GM23338 (cell line): ENCODE results near the gene CXCL10. TPM values are rescaled to one million over a fixed set of nuclear protein-coding genes. Genes with fewer than 3 reads are reported as not detected.

ENCODE experiments used
- ATAC-seq: fragments of 200-7000 bp; cut with Tn5 transposase; 3 replicates; pipeline ENCODE4 v1.9.1; 2020
- DNase-seq: peaks from one replicate; pipeline ENCODE4 v3.0.0-alpha.2; 2015; ENCODE audit warnings: low spot score
- H2AFZ ChIP-seq: fragments of 200-600 bp; sonication (generic); 2 replicates; pipeline ENCODE4 v1.8.0; 2016; ENCODE audit warnings: antibody characterized with exemption, mild to moderate bottlenecking, moderate library complexity
- H3F3A ChIP-seq: fragments of 200-600 bp; sonication (generic); replicated peaks from 2 replicates; pipeline ENCODE4 v1.8.0; 2017; ENCODE audit warnings: antibody characterized with exemption, mixed run types, low read depth
- H3K27ac ChIP-seq: fragments of 200-600 bp; sonication (generic); 2 replicates; pipeline ENCODE4 v1.6.1; 2016; ENCODE audit warnings: low read depth
- H3K27me3 ChIP-seq: fragments of 200-600 bp; sonication (generic); 2 replicates; pipeline ENCODE4 v1.8.0; 2016; ENCODE audit warnings: mild to moderate bottlenecking, mixed run types, moderate library complexity; ENCODE audit not compliant: insufficient read depth
- H3K36me3 ChIP-seq: fragments of 200-600 bp; sonication (generic); 2 replicates; pipeline ENCODE4 v1.8.0; 2016; ENCODE audit warnings: mild to moderate bottlenecking; ENCODE audit not compliant: insufficient read depth
- H3K4me1 ChIP-seq: fragments of 200-600 bp; sonication (generic); 2 replicates; pipeline ENCODE4 v1.8.0; 2016; ENCODE audit warnings: mild to moderate bottlenecking, moderate library complexity; ENCODE audit not compliant: insufficient read depth
- H3K4me2 ChIP-seq: fragments of 200-600 bp; sonication (generic); 2 replicates; pipeline ENCODE4 v1.7.1; 2017; ENCODE audit warnings: mixed run types
- H3K4me3 ChIP-seq: fragments of 200-600 bp; sonication (generic); 2 replicates; pipeline ENCODE4 v1.6.1; 2016; ENCODE audit warnings: mixed run types
- H3K79me2 ChIP-seq: fragments of 200-600 bp; sonication (generic); replicated peaks from 2 replicates; pipeline ENCODE4 v1.8.0; 2017; ENCODE audit warnings: mild to moderate bottlenecking; ENCODE audit not compliant: insufficient read depth
- H3K9me2 ChIP-seq: fragments of 200-600 bp; sonication (generic); 2 replicates; pipeline ENCODE4 v1.8.0; 2017; ENCODE audit not compliant: insufficient read depth
- H4K20me1 ChIP-seq: fragments of 200-600 bp; sonication (generic); replicated peaks from 2 replicates; pipeline ENCODE4 v1.8.0; 2017; ENCODE audit warnings: mild to moderate bottlenecking; ENCODE audit not compliant: insufficient read depth
- H3K27ac Mint-ChIP-seq: 2 replicates; pipeline ENCODE4 v1.8.0; 2020; ENCODE audit warnings: inconsistent platforms, mild to moderate bottlenecking, moderate library complexity, mixed read lengths
- H3K27me3 Mint-ChIP-seq: 3 replicates; pipeline ENCODE4 v1.8.0; 2022; ENCODE audit warnings: low read depth, mild to moderate bottlenecking, moderate library complexity, mixed read lengths, inconsistent platforms; ENCODE audit not compliant: insufficient read depth, poor library complexity
- H3K36me3 Mint-ChIP-seq: 3 replicates; pipeline ENCODE4 v1.8.0; 2021; ENCODE audit warnings: low read depth, mild to moderate bottlenecking, inconsistent platforms, moderate library complexity, mixed read lengths
- H3K4me1 Mint-ChIP-seq: 3 replicates; pipeline ENCODE4 v1.8.0; 2020; ENCODE audit warnings: mild to moderate bottlenecking, inconsistent platforms, mixed read lengths
- H3K4me3 Mint-ChIP-seq: 3 replicates; pipeline ENCODE4 v1.8.0; 2021; ENCODE audit warnings: moderate library complexity, mild to moderate bottlenecking, inconsistent platforms, mixed read lengths
- H3K9me3 Mint-ChIP-seq: 3 replicates; pipeline ENCODE4 v1.8.0; 2020; ENCODE audit warnings: moderate library complexity, mild to moderate bottlenecking, inconsistent platforms, mixed read lengths
- CREB1 ChIP-seq: fragments of 250-450 bp; sonication (Bioruptor Pico); IDR thresholded peaks from 2 replicates; pipeline ENCODE4 v1.5.0; 2020; ENCODE audit warnings: low read depth, mild to moderate bottlenecking, moderate library complexity
- EZH2 ChIP-seq: fragments of 200-600 bp; sonication (generic); IDR thresholded peaks from one replicate; pipeline ENCODE4 v1.8.0; 2017; ENCODE audit warnings: antibody characterized with exemption, mild to moderate bottlenecking, low read depth; ENCODE audit not compliant: unreplicated experiment
- EZH2phosphoT487 ChIP-seq: fragments of 200-600 bp; sonication (generic); IDR thresholded peaks from one replicate; pipeline ENCODE4 v1.8.1; 2018; ENCODE audit warnings: antibody characterized with exemption; ENCODE audit not compliant: unreplicated experiment
- JUNB ChIP-seq: IDR thresholded peaks from one replicate; pipeline ENCODE4 v1.6.1; 2016; ENCODE audit warnings: antibody characterized with exemption; ENCODE audit not compliant: unreplicated experiment
- NANOG ChIP-seq: IDR thresholded peaks from 2 replicates; pipeline ENCODE4 v1.6.1; 2016; ENCODE audit warnings: antibody characterized with exemption, borderline replicate concordance
- POLR2AphosphoS5 ChIP-seq: IDR thresholded peaks from 2 replicates; pipeline ENCODE4 v1.6.1; 2016; ENCODE audit warnings: antibody characterized with exemption, low read depth
- STAT1 ChIP-seq: IDR thresholded peaks from one replicate; pipeline ENCODE4 v1.6.1; 2016; ENCODE audit warnings: antibody characterized with exemption; ENCODE audit not compliant: unreplicated experiment
- ZNF114 ChIP-seq: fragments of 250-450 bp; sonication (Bioruptor Pico); IDR thresholded peaks from 2 replicates; pipeline ENCODE4 v1.5.0; 2020; ENCODE audit warnings: mild to moderate bottlenecking, moderate library complexity
- ZNF331 ChIP-seq: fragments of 250-450 bp; sonication (Bioruptor Pico); IDR thresholded peaks from 2 replicates; pipeline ENCODE4 v1.5.0; 2020; ENCODE audit warnings: low read depth, mild to moderate bottlenecking, moderate library complexity
- polyA plus RNA-seq: library from polyadenylated mRNA; unstranded; fragments of >200 nt; fragmentation: Nextera tagmentation; extraction: Ambion mirVana; gene quantifications from 2 replicates; pipeline ENCODE4 v1.2.1, GENCODE V29; 2016
- total RNA-seq: library from RNA; depleted of rRNA; stranded (reverse); fragments of >200 nt; shearing (Covaris generic); gene quantifications from 2 replicates; pipeline ENCODE4 v1.2.3, GENCODE V29; 2014
- TF ChIP-seq, protein P1 (sequence below): IDR thresholded peaks from 2 replicates; pipeline ENCODE4 v1.6.1; 2016; ENCODE audit warnings: antibody characterized with exemption
- TF ChIP-seq, protein P2 (sequence below): IDR thresholded peaks from one replicate; pipeline ENCODE4 v1.6.1; 2018; ENCODE audit warnings: antibody characterized with exemption; ENCODE audit not compliant: unreplicated experiment
- TF ChIP-seq, protein P3 (sequence below), 2 experiments: fragments of 200-600 bp in 1 of 2; sonication (generic) in 1 of 2; conservative IDR thresholded peaks; 2 replicates each; pipeline versions ENCODE4 v1.5.1 to v1.6.1; 2016 to 2017; ENCODE audit warnings: antibody characterized with exemption in 2 of 2, low read depth in 2 of 2, mild to moderate bottlenecking in 2 of 2, moderate library complexity in 1 of 2
- TF ChIP-seq, protein P4 (sequence below): fragments of 250-450 bp; sonication (Bioruptor Pico); IDR thresholded peaks from 2 replicates; pipeline ENCODE4 v1.5.0; 2020; ENCODE audit warnings: mild to moderate bottlenecking, moderate library complexity

Gene CXCL10
- total and polyA plus RNA-seq, 2 experiments from 2014 or later: not detected

DNA sequence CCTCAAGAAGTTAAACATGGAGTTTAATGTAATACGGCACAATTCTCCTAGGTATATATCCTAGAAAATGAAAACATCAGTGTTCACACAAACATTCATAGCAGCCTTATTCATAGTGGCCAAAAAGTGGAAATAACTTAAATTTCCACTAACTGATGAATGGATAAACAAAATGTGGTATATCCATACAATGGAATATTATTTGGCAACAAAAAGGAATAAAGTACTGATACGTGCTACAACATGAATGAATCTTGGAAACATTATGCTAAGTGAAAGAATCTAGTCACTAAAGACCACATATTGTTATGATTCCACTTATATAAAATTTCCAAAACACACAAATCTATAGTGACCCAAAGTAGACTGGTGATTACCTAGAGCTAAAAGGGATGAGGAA, 47.1 kb downstream of the CXCL10 start:
- Mint-ChIP-seq H3K4me3 (no peak overlapping the region), H3K9me3 (peaks cover 4% of the 10 kb centered on the region; the same call in 1 of the 3 replicates), H3K4me1 (no peaks in the 10 kb centered on the region), H3K36me3 (peaks cover 85% of the 10 kb centered on the region), H3K27me3 (no peaks in the 10 kb centered on the region), H3K27ac (no peak overlapping the region)
- Histone ChIP-seq H3K4me1 (no peaks in the 10 kb centered on the region), H2AFZ (no peak overlapping the region), H3F3A (no peaks in the 10 kb centered on the region), H3K27me3 (no peaks in the 10 kb centered on the region), H4K20me1 (0 out of 2 replicates have a peak, but pooled peaks cover 8% of the 10 kb centered on the region), H3K36me3 (peaks cover 83% of the 10 kb centered on the region), H3K4me2 (no peak overlapping the region), H3K9me2 (no peaks in the 10 kb centered on the region), H3K79me2 (no peaks in the 10 kb centered on the region), H3K27ac (no peak overlapping the region), H3K4me3 (no peak overlapping the region)
- DNase-seq (no peak), ATAC-seq (no peak)
- TF ChIP-seq EZH2phosphoT487 (no peak), POLR2AphosphoS5 (no peak), EZH2 (no peak), CREB1 (CRISPR knock-in tag) (no peak), STAT1 (no peak), NANOG (no peak), ZNF114 (CRISPR knock-in tag) (no peak), JUNB (no peak), ZNF331 (CRISPR knock-in tag) (no peak)
- TF ChIP-seq, protein P1, sequence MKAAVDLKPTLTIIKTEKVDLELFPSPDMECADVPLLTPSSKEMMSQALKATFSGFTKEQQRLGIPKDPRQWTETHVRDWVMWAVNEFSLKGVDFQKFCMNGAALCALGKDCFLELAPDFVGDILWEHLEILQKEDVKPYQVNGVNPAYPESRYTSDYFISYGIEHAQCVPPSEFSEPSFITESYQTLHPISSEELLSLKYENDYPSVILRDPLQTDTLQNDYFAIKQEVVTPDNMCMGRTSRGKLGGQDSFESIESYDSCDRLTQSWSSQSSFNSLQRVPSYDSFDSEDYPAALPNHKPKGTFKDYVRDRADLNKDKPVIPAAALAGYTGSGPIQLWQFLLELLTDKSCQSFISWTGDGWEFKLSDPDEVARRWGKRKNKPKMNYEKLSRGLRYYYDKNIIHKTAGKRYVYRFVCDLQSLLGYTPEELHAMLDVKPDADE: no peak
- TF ChIP-seq, protein P2, sequence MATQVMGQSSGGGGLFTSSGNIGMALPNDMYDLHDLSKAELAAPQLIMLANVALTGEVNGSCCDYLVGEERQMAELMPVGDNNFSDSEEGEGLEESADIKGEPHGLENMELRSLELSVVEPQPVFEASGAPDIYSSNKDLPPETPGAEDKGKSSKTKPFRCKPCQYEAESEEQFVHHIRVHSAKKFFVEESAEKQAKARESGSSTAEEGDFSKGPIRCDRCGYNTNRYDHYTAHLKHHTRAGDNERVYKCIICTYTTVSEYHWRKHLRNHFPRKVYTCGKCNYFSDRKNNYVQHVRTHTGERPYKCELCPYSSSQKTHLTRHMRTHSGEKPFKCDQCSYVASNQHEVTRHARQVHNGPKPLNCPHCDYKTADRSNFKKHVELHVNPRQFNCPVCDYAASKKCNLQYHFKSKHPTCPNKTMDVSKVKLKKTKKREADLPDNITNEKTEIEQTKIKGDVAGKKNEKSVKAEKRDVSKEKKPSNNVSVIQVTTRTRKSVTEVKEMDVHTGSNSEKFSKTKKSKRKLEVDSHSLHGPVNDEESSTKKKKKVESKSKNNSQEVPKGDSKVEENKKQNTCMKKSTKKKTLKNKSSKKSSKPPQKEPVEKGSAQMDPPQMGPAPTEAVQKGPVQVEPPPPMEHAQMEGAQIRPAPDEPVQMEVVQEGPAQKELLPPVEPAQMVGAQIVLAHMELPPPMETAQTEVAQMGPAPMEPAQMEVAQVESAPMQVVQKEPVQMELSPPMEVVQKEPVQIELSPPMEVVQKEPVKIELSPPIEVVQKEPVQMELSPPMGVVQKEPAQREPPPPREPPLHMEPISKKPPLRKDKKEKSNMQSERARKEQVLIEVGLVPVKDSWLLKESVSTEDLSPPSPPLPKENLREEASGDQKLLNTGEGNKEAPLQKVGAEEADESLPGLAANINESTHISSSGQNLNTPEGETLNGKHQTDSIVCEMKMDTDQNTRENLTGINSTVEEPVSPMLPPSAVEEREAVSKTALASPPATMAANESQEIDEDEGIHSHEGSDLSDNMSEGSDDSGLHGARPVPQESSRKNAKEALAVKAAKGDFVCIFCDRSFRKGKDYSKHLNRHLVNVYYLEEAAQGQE: no peak
- TF ChIP-seq, protein P3, sequence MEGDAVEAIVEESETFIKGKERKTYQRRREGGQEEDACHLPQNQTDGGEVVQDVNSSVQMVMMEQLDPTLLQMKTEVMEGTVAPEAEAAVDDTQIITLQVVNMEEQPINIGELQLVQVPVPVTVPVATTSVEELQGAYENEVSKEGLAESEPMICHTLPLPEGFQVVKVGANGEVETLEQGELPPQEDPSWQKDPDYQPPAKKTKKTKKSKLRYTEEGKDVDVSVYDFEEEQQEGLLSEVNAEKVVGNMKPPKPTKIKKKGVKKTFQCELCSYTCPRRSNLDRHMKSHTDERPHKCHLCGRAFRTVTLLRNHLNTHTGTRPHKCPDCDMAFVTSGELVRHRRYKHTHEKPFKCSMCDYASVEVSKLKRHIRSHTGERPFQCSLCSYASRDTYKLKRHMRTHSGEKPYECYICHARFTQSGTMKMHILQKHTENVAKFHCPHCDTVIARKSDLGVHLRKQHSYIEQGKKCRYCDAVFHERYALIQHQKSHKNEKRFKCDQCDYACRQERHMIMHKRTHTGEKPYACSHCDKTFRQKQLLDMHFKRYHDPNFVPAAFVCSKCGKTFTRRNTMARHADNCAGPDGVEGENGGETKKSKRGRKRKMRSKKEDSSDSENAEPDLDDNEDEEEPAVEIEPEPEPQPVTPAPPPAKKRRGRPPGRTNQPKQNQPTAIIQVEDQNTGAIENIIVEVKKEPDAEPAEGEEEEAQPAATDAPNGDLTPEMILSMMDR (conservative IDR thresholded peaks at IDR 0.05; ENCODE audit: low read depth in 2 of 2): no peak
- TF ChIP-seq, protein P4, sequence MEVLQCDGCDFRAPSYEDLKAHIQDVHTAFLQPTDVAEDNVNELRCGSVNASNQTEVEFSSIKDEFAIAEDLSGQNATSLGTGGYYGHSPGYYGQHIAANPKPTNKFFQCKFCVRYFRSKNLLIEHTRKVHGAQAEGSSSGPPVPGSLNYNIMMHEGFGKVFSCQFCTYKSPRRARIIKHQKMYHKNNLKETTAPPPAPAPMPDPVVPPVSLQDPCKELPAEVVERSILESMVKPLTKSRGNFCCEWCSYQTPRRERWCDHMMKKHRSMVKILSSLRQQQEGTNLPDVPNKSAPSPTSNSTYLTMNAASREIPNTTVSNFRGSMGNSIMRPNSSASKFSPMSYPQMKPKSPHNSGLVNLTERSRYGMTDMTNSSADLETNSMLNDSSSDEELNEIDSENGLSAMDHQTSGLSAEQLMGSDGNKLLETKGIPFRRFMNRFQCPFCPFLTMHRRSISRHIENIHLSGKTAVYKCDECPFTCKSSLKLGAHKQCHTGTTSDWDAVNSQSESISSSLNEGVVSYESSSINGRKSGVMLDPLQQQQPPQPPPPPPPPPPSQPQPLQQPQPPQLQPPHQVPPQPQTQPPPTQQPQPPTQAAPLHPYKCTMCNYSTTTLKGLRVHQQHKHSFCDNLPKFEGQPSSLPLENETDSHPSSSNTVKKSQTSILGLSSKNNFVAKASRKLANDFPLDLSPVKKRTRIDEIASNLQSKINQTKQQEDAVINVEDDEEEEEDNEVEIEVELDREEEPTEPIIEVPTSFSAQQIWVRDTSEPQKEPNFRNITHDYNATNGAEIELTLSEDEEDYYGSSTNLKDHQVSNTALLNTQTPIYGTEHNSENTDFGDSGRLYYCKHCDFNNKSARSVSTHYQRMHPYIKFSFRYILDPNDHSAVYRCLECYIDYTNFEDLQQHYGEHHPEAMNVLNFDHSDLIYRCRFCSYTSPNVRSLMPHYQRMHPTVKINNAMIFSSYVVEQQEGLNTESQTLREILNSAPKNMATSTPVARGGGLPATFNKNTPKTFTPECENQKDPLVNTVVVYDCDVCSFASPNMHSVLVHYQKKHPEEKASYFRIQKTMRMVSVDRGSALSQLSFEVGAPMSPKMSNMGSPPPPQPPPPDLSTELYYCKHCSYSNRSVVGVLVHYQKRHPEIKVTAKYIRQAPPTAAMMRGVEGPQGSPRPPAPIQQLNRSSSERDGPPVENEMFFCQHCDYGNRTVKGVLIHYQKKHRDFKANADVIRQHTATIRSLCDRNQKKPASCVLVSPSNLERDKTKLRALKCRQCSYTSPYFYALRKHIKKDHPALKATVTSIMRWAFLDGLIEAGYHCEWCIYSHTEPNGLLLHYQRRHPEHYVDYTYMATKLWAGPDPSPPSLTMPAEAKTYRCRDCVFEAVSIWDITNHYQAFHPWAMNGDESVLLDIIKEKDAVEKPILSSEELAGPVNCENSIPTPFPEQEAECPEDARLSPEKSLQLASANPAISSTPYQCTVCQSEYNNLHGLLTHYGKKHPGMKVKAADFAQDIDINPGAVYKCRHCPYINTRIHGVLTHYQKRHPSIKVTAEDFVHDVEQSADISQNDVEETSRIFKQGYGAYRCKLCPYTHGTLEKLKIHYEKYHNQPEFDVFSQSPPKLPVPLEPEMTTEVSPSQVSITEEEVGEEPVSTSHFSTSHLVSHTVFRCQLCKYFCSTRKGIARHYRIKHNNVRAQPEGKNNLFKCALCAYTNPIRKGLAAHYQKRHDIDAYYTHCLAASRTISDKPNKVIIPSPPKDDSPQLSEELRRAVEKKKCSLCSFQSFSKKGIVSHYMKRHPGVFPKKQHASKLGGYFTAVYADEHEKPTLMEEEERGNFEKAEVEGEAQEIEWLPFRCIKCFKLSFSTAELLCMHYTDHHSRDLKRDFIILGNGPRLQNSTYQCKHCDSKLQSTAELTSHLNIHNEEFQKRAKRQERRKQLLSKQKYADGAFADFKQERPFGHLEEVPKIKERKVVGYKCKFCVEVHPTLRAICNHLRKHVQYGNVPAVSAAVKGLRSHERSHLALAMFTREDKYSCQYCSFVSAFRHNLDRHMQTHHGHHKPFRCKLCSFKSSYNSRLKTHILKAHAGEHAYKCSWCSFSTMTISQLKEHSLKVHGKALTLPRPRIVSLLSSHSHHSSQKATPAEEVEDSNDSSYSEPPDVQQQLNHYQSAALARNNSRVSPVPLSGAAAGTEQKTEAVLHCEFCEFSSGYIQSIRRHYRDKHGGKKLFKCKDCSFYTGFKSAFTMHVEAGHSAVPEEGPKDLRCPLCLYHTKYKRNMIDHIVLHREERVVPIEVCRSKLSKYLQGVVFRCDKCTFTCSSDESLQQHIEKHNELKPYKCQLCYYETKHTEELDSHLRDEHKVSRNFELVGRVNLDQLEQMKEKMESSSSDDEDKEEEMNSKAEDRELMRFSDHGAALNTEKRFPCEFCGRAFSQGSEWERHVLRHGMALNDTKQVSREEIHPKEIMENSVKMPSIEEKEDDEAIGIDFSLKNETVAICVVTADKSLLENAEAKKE (CRISPR knock-in tag): no peak
